ENCODE measurements around the gene BCAP31.

Gene BCAP31

GRCh38 chrX:153665726-153666306 is 58.4 kb downstream of the BCAP31 start:
- in situ Hi-C loops (cut with HindIII; ENCODE audit: low sequenced_read_pairs): no loop called here
- TF ChIP-seq CTCF (IDR thresholded peaks at IDR 0.05; ENCODE audit: low read depth, low read length, missing control alignments): no peak
- DNase-seq (ENCODE audit: low read depth): no peak
- no peak overlapping the region for H3K4me3 ChIP-seq (ENCODE audit: low read depth, low read length)

GRCh38 chrX:153662266-153662665 is 61.9 kb downstream of the BCAP31 start:
- H3K4me3 ChIP-seq (ENCODE audit: low read depth, low read length): no peak overlapping the region

GRCh38 chrX:153659268-153659667 is 64.9 kb downstream of the BCAP31 start:
- in situ Hi-C loops (cut with HindIII; ENCODE audit: low sequenced_read_pairs): no loop called here
- no peak overlapping the region for H3K4me3 ChIP-seq (ENCODE audit: low read depth, low read length)
- no peak for DNase-seq (ENCODE audit: low read depth)
- no peak for TF ChIP-seq CTCF (IDR thresholded peaks at IDR 0.05; ENCODE audit: low read depth, low read length, missing control alignments)

More at GRCh38 chrX:153662266-153662665, 61.9 kb downstream of the BCAP31 start:
- no peak for DNase-seq (ENCODE audit: low read depth)
- in situ Hi-C loops (cut with HindIII; ENCODE audit: low sequenced_read_pairs): no loop called here
- peak; percentile 34 for TF ChIP-seq CTCF (IDR thresholded peaks at IDR 0.05; ENCODE audit: low read depth, low read length, missing control alignments)

- DNase-seq (ENCODE audit: low read depth): no peak
- in situ Hi-C loops (cut with HindIII; ENCODE audit: low sequenced_read_pairs): no loop called here
- H3K4me3 ChIP-seq (ENCODE audit: low read depth, low read length): no peak overlapping the region
- no peak for TF ChIP-seq CTCF (IDR thresholded peaks at IDR 0.05; ENCODE audit: low read depth, low read length, missing control alignments)
These were observed 67.0 kb downstream of the BCAP31 start for GRCh38 chrX:153657161-153657560.

- no peak for TF ChIP-seq CTCF (IDR thresholded peaks at IDR 0.05; ENCODE audit: low read depth, low read length, missing control alignments)
- in situ Hi-C loops (cut with HindIII; ENCODE audit: low sequenced_read_pairs): no loop called here
- no peak for DNase-seq (ENCODE audit: low read depth)
- H3K4me3 ChIP-seq (ENCODE audit: low read depth, low read length): no peak overlapping the region
These were observed 70.6 kb downstream of the BCAP31 start for GRCh38 chrX:153653556-153653955.

- in situ Hi-C loops (cut with HindIII; ENCODE audit: low sequenced_read_pairs): no loop called here
- no peak overlapping the region for H3K4me3 ChIP-seq (ENCODE audit: low read depth, low read length)
- peak; percentile 41 for TF ChIP-seq CTCF (IDR thresholded peaks at IDR 0.05; ENCODE audit: low read depth, low read length, missing control alignments)
- no peak for DNase-seq (ENCODE audit: low read depth)
These were observed 72.6 kb downstream of the BCAP31 start for GRCh38 chrX:153651540-153652079.

Data from astrocyte of the cerebellum (primary cell).